Esophagus (tissue), 2 donors: ENCODE data around the gene AP4M1. TPM values are rescaled to one million over a fixed set of nuclear protein-coding genes. Genes with fewer than 3 reads are reported as not detected.
"Not testable (repeated sequence)": the region's sequence is repeated elsewhere in the genome, so short reads cannot be mapped to it uniquely, and the experiment has no call there.

ENCODE experiments used
- H3K27ac ChIP-seq, 2 donors: one replicate each; pipeline ENCODE4 v1.5.1; 2013; ENCODE audit warnings: low read depth in 2 of 2, mild to moderate bottlenecking in 2 of 2, inconsistent platforms in 1 of 2, low read length in 1 of 2, moderate library complexity in 1 of 2
- H3K27me3 ChIP-seq, 2 donors: one replicate each; pipeline ENCODE4 v1.6.1; 2013; ENCODE audit warnings: low read length in 2 of 2, control low read depth in 1 of 2, mild to moderate bottlenecking in 1 of 2; ENCODE audit not compliant: insufficient read depth in 2 of 2, control insufficient read depth in 1 of 2
- H3K36me3 ChIP-seq, 2 donors: one replicate each; pipeline ENCODE4 v1.6.1; 2013; ENCODE audit warnings: low read length in 1 of 2; ENCODE audit not compliant: control insufficient read depth in 2 of 2, insufficient read depth in 2 of 2
- H3K4me1 ChIP-seq, 2 donors: one replicate each; pipeline ENCODE4 v1.6.1; 2013; ENCODE audit warnings: low read length in 1 of 2; ENCODE audit not compliant: control insufficient read depth in 2 of 2, insufficient read depth in 2 of 2
- H3K4me3 ChIP-seq, 2 donors: one replicate each; pipeline ENCODE4 v1.5.1; 2013; ENCODE audit warnings: low read length in 2 of 2, mild to moderate bottlenecking in 2 of 2, low read depth in 1 of 2, moderate library complexity in 1 of 2
- H3K9me3 ChIP-seq, 2 donors: one replicate each; pipeline ENCODE4 v1.6.1; 2013; ENCODE audit warnings: mild to moderate bottlenecking in 2 of 2, low read depth in 1 of 2, low read length in 1 of 2, moderate library complexity in 1 of 2; ENCODE audit not compliant: control insufficient read depth in 2 of 2, insufficient read depth in 1 of 2
- WGBS, 2 donors: extraction: QIAGEN DNeasy Blood & Tissue Kit; methylation state at CpG; one replicate each; pipeline ENCODE4 v1.1.7; 2013; 5-methylcytosine and 5-hydroxymethylcytosine counted together
- polyA plus RNA-seq, 2 donors: library from polyadenylated mRNA; stranded (reverse); fragments of 200-250 nt; gene quantifications; one replicate each; pipeline ENCODE4 v1.2.3, GENCODE V29; 2013
- donor health status: healthy with polysubstance abuse.
- donor health status: Bipolar disorder and iron deficiency.

AP4M1 gene
- polyA plus RNA-seq, 2 donors: 17.3 to 19.3 TPM

GRCh38 chr7:100127866-100128636 is 26.6 kb downstream of the AP4M1 start:
- Histone ChIP-seq H3K4me3 (peak overlapping the region; percentile 76 to 81), H3K4me1 (peaks cover 4 to 5% of the 10 kb centered on the region in 2 donors), H3K27me3 (no peaks in the 10 kb centered on the region), H3K36me3 (no peaks in the 10 kb centered on the region), H3K9me3 (no peaks in the 10 kb centered on the region), H3K27ac (peak overlapping the region; percentile 95 to 98)
- 3% methylated on average over 37 of the region's 37 CpGs for WGBS, 2 donors

GRCh38 chr7:100128637-100128963 is 27.2 kb downstream of the AP4M1 start:
- Histone ChIP-seq H3K27ac (peak overlapping the region in 1 of 2 donors; percentile 95), H3K4me3 (peak overlapping the region in 1 of 2 donors; percentile 81), H3K4me1 (peaks cover 4 to 5% of the 10 kb centered on the region in 2 donors), H3K27me3 (no peaks in the 10 kb centered on the region), H3K9me3 (no peaks in the 10 kb centered on the region), H3K36me3 (no peaks in the 10 kb centered on the region)
- 61 to 68% methylated on average over 1 of the region's 1 CpG for WGBS, 2 donors

- WGBS, 2 donors: 49 to 80% methylated on average over 1 of the region's 1 CpG
- not testable (repeated sequence) for H3K36me3 ChIP-seq, H3K27me3 ChIP-seq, H3K4me1 ChIP-seq, H3K9me3 ChIP-seq, H3K4me3 ChIP-seq
- peak overlapping the region; percentile 50 to 91 for H3K27ac ChIP-seq
Measured at GRCh38 chr7:100130220-100130607, 28.8 kb downstream of the AP4M1 start.

GRCh38 chr7:100130608-100131453 is 29.4 kb downstream of the AP4M1 start:
- Histone ChIP-seq H3K9me3 (no peaks in the 10 kb centered on the region), H3K27ac (peak overlapping the region; percentile 50 to 91), H3K27me3 (no peaks in the 10 kb centered on the region), H3K4me3 (peak overlapping the region; percentile 22 to 30), H3K4me1 (peaks cover 3 to 4% of the 10 kb centered on the region in 2 donors), H3K36me3 (no peaks in the 10 kb centered on the region)
- WGBS, 2 donors: 9% methylated on average over 24 of the region's 24 CpGs

- Histone ChIP-seq H3K4me3 (no peak overlapping the region), H3K27ac (peak overlapping the region in 1 of 2 donors; percentile 47), H3K27me3 (no peaks in the 10 kb centered on the region), H3K4me1 (peaks cover 2 to 4% of the 10 kb centered on the region in 2 donors), H3K36me3 (no peaks in the 10 kb centered on the region), H3K9me3 (no peaks in the 10 kb centered on the region)
- WGBS, 2 donors: 42 to 43% methylated on average over 7 of the region's 7 CpGs
Measured at GRCh38 chr7:100132126-100132525, 30.7 kb downstream of the AP4M1 start.

GRCh38 chr7:100132697-100133151 is 31.3 kb downstream of the AP4M1 start:
- no peak overlapping the region for H3K27ac ChIP-seq
- 29 to 32% methylated on average over 3 of the region's 3 CpGs for WGBS, 2 donors

GRCh38 chr7:100137851-100138760 is 36.7 kb downstream of the AP4M1 start:
- H3K27ac ChIP-seq: no peak overlapping the region
- no peaks in the 10 kb centered on the region for H3K4me1 ChIP-seq
- WGBS, 2 donors: 69 to 71% methylated on average over 13 of the region's 13 CpGs

More at GRCh38 chr7:100132697-100133151, 31.3 kb downstream of the AP4M1 start:
- no peak overlapping the region for H3K4me3 ChIP-seq
- H3K27me3 ChIP-seq: no peaks in the 10 kb centered on the region
- no peaks in the 10 kb centered on the region for H3K9me3 ChIP-seq
- H3K36me3 ChIP-seq: no peaks in the 10 kb centered on the region
- peaks cover 0 to 4% of the 10 kb centered on the region in 2 donors for H3K4me1 ChIP-seq

GRCh38 chr7:100141555-100141949 is 40.1 kb downstream of the AP4M1 start:
- Histone ChIP-seq H3K27me3 (no peaks in the 10 kb centered on the region), H3K4me3 (no peak overlapping the region), H3K9me3 (no peaks in the 10 kb centered on the region), H3K27ac (no peak overlapping the region), H3K4me1 (no peaks in the 10 kb centered on the region), H3K36me3 (no peaks in the 10 kb centered on the region)
- 64 to 65% methylated on average over 3 of the region's 3 CpGs for WGBS, 2 donors

More at GRCh38 chr7:100137851-100138760, 36.7 kb downstream of the AP4M1 start:
- Histone ChIP-seq H3K27me3 (no peaks in the 10 kb centered on the region), H3K9me3 (no peaks in the 10 kb centered on the region), H3K36me3 (no peaks in the 10 kb centered on the region), H3K4me3 (no peak overlapping the region)

- Histone ChIP-seq H3K36me3 (no peaks in the 10 kb centered on the region), H3K4me3 (no peak overlapping the region), H3K4me1 (no peaks in the 10 kb centered on the region), H3K27ac (no peak overlapping the region), H3K9me3 (no peaks in the 10 kb centered on the region), H3K27me3 (no peaks in the 10 kb centered on the region)
- WGBS, 2 donors: 90 to 97% methylated on average over 3 of the region's 3 CpGs
Measured at GRCh38 chr7:100142461-100142860, 41.0 kb downstream of the AP4M1 start.
